Measurements from ENCODE around the gene DHX16.

DHX16 gene

GRCh38 chr6:30691208-30691847 is 18.5 kb upstream of the DHX16 start:
- no peak for DNase-seq

GRCh38 chr6:30690403-30691207 is 17.8 kb upstream of the DHX16 start, which contains the start of gene NRM:
TSS of gene NRM (minus strand) at chr6:30690984. CDS start at chr6:30690974, 10 bp downstream.
- peak; percentile 66 for DNase-seq

GRCh38 chr6:30689985-30690384 is 17.2 kb upstream of the DHX16 start:
- DNase-seq: no peak

- DNase-seq: no peak
Measured at GRCh38 chr6:30689022-30689865, 16.4 kb upstream of the DHX16 start.

- DNase-seq: no peak
Measured at GRCh38 chr6:30688569-30688968, 15.8 kb upstream of the DHX16 start.

- no peak for DNase-seq
Measured at GRCh38 chr6:30687659-30688431, 15.0 kb upstream of the DHX16 start.

GRCh38 chr6:30686908-30687658 is 14.3 kb upstream of the DHX16 start:
- peak; percentile 60 for DNase-seq

GRCh38 chr6:30686009-30686907 is 13.5 kb upstream of the DHX16 start, which contains the start of gene PPP1R18:
TSS of gene PPP1R18 (minus strand) at chr6:30686645. CDS start at chr6:30686018, 627 bp downstream.
- DNase-seq: peak; percentile 83

- DNase-seq: no peak
Measured at GRCh38 chr6:30685157-30686008, 12.6 kb upstream of the DHX16 start.

- DNase-seq: peak; percentile 45
Measured at GRCh38 chr6:30684386-30685156, 11.8 kb upstream of the DHX16 start.

- DNase-seq: no peak
Measured at GRCh38 chr6:30683980-30684338, 11.2 kb upstream of the DHX16 start.

GRCh38 chr6:30683183-30683979 is 10.6 kb upstream of the DHX16 start:
- DNase-seq: no peak

GRCh38 chr6:30682143-30683117 is 9.6 kb upstream of the DHX16 start:
- peak; percentile 79 for DNase-seq

- no peak for DNase-seq
Measured at GRCh38 chr6:30681766-30682142, 8.9 kb upstream of the DHX16 start.

GRCh38 chr6:30679765-30680535 is 7.1 kb upstream of the DHX16 start:
- DNase-seq: no peak

Measured in activated CD4-positive, alpha-beta T cell treated with anti-CD3 and anti-CD28 coated beads, Interleukin-2, amount 50 U/mL, for 1 hour (primary cell).